MM.1S (cell line): Measurements from ENCODE around the gene MEIS2.

Source experiments
- DNase-seq: peaks from one replicate; pipeline ENCODE4 v3.0.0-alpha.2; 2015
- H2AFZ ChIP-seq: fragments of 300-600 bp; sonication (generic); 2 replicates; pipeline ENCODE4 v1.6.0; 2016; ENCODE audit warnings: antibody characterized with exemption, low read length
- H3F3A ChIP-seq: fragments of 300-600 bp; sonication (generic); 2 replicates; pipeline ENCODE4 v1.6.1; 2016; ENCODE audit warnings: mild to moderate bottlenecking, antibody characterized with exemption, low read length, moderate library complexity, mixed read lengths; ENCODE audit not compliant: insufficient read depth
- H3K27ac ChIP-seq: fragments of 300-600 bp; sonication (generic); 2 replicates; pipeline ENCODE4 v1.5.1; 2016; ENCODE audit warnings: mild to moderate bottlenecking, low read length
- H3K27me3 ChIP-seq: fragments of 300-600 bp; sonication (generic); replicated peaks from 2 replicates; pipeline ENCODE4 v1.6.0; 2016; ENCODE audit warnings: low read length; ENCODE audit not compliant: insufficient read depth
- H3K36me3 ChIP-seq: fragments of 300-600 bp; sonication (generic); replicated peaks from 2 replicates; pipeline ENCODE4 v1.6.1; 2016; ENCODE audit warnings: mild to moderate bottlenecking, low read length, mixed read lengths; ENCODE audit not compliant: insufficient read depth
- H3K4me1 ChIP-seq: fragments of 300-600 bp; sonication (generic); 2 replicates; pipeline ENCODE4 v1.6.1; 2016; ENCODE audit warnings: low read length, mixed read lengths
- H3K4me2 ChIP-seq: fragments of 300-600 bp; sonication (generic); 2 replicates; pipeline ENCODE4 v1.6.0; 2016; ENCODE audit warnings: low read depth, low read length
- H3K4me3 ChIP-seq: fragments of 300-600 bp; sonication (generic); 2 replicates; pipeline ENCODE4 v1.5.1; 2016; ENCODE audit warnings: low read length, mixed read lengths
- H3K79me2 ChIP-seq: fragments of 300-600 bp; sonication (generic); 2 replicates; pipeline ENCODE4 v1.6.1; 2016; ENCODE audit warnings: mixed run types, low read length, mixed read lengths
- H3K9ac ChIP-seq: fragments of 300-600 bp; sonication (generic); 2 replicates; pipeline ENCODE4 v1.6.1; 2016; ENCODE audit warnings: low read length, mixed read lengths
- H3K9me2 ChIP-seq: fragments of 300-600 bp; sonication (generic); replicated peaks from 2 replicates; pipeline ENCODE4 v1.6.1; 2016; ENCODE audit warnings: mild to moderate bottlenecking, low read length, mixed read lengths; ENCODE audit not compliant: insufficient read depth
- H3K9me3 ChIP-seq: fragments of 300-600 bp; sonication (generic); replicated peaks from 2 replicates; pipeline ENCODE4 v1.6.1; 2016; ENCODE audit warnings: mild to moderate bottlenecking, low read length, mixed read lengths; ENCODE audit not compliant: insufficient read depth
- H4K20me1 ChIP-seq: fragments of 300-600 bp; sonication (generic); 2 replicates; pipeline ENCODE4 v1.6.1; 2016; ENCODE audit warnings: mild to moderate bottlenecking, low read length, moderate library complexity, mixed read lengths; ENCODE audit not compliant: insufficient read depth
- EZH2 ChIP-seq: fragments of 300-600 bp; sonication (generic); optimal IDR thresholded peaks from 2 replicates; pipeline ENCODE3; 2017; ENCODE audit warnings: low read depth, mild to moderate bottlenecking, antibody characterized with exemption, low read length, mixed read lengths
- EZH2phosphoT487 ChIP-seq: fragments of 300-600 bp; sonication (generic); IDR thresholded peaks from 2 replicates; pipeline ENCODE4 v1.6.1; 2018; ENCODE audit warnings: antibody characterized with exemption, low read length
- TF ChIP-seq, protein P1 (sequence below): fragments of 300-600 bp; sonication (generic); IDR thresholded peaks from 2 replicates; pipeline ENCODE4 v1.5.1; 2016; ENCODE audit warnings: antibody characterized with exemption, low read length, mixed read lengths

MEIS2 gene

DNA sequence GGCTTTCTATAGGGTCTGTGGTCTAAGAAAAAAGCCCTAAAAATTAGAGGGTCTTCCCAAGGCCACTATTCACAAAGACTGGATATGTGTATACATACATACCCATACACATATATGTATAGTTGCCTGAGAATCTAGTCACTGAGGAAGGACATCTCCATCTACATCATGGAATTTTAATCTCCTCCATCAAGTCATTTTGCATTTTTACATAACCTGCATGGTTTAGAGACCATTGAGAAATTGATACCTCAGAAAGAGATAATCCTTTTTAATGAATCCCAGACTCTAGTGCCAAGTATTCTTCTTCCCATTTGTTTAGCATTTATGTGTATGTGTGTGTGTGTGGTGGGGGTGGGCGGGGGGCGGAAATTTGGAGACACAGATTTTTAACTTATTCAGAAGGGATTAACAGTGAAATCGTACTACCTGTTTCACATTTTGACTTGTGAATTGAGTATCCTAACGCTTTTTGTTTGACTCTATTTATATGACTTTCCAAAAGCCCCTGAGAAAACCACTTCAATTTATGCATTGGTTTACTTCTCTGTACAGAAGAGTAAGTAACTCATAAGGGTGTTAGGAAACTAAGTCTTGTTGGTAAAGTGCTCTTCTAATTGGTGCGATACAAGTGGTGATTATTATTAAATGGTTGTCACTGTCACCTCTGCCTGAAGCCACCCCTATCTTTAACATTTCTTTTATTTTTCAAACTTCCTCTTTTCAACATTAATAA, 166.9 kb downstream of the MEIS2 start:
- Histone ChIP-seq H3K9ac (no peak overlapping the region), H3K4me1 (no peaks in the 10 kb centered on the region), H4K20me1 (no peaks in the 10 kb centered on the region), H2AFZ (no peak overlapping the region), H3K4me2 (no peak overlapping the region), H3K4me3 (no peak overlapping the region), H3K9me3 (no peaks in the 10 kb centered on the region), H3F3A (no peaks in the 10 kb centered on the region), H3K27me3 (no peaks in the 10 kb centered on the region), H3K27ac (no peak overlapping the region), H3K79me2 (no peaks in the 10 kb centered on the region), H3K9me2 (no peaks in the 10 kb centered on the region), H3K36me3 (no peaks in the 10 kb centered on the region)
- DNase-seq: no peak
- no peak for TF ChIP-seq EZH2
- TF ChIP-seq EZH2phosphoT487: no peak
- TF ChIP-seq, protein P1, sequence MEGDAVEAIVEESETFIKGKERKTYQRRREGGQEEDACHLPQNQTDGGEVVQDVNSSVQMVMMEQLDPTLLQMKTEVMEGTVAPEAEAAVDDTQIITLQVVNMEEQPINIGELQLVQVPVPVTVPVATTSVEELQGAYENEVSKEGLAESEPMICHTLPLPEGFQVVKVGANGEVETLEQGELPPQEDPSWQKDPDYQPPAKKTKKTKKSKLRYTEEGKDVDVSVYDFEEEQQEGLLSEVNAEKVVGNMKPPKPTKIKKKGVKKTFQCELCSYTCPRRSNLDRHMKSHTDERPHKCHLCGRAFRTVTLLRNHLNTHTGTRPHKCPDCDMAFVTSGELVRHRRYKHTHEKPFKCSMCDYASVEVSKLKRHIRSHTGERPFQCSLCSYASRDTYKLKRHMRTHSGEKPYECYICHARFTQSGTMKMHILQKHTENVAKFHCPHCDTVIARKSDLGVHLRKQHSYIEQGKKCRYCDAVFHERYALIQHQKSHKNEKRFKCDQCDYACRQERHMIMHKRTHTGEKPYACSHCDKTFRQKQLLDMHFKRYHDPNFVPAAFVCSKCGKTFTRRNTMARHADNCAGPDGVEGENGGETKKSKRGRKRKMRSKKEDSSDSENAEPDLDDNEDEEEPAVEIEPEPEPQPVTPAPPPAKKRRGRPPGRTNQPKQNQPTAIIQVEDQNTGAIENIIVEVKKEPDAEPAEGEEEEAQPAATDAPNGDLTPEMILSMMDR: no peak

DNA sequence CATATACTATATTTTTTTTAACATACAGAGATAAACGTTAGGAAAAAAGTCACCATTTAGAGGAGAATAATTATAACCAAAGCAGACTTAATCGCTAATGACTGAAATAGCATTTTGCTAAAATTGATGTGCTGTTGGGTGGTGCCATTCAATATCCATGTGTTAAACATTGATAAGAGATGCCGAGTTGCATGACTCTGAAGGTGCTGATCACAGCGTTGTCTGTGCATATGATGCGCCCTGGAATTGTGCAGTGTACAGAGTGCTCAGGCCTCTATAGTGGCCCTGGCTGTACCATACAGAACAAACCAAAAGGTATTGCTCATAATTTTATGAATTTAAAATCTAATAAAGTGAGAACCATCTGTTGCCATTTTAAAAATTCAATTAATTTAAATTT, 168.3 kb downstream of the MEIS2 start:
- Histone ChIP-seq H4K20me1 (no peaks in the 10 kb centered on the region), H3F3A (no peaks in the 10 kb centered on the region), H3K9me2 (no peaks in the 10 kb centered on the region), H3K9ac (no peak overlapping the region), H3K4me3 (no peak overlapping the region), H3K9me3 (no peaks in the 10 kb centered on the region), H3K27ac (no peak overlapping the region), H3K79me2 (no peaks in the 10 kb centered on the region), H2AFZ (no peak overlapping the region), H3K27me3 (no peaks in the 10 kb centered on the region), H3K36me3 (no peaks in the 10 kb centered on the region), H3K4me2 (no peak overlapping the region), H3K4me1 (no peaks in the 10 kb centered on the region)
- no peak for TF ChIP-seq EZH2phosphoT487
- TF ChIP-seq EZH2: no peak
- TF ChIP-seq, protein P1: no peak
- no peak for DNase-seq

DNA sequence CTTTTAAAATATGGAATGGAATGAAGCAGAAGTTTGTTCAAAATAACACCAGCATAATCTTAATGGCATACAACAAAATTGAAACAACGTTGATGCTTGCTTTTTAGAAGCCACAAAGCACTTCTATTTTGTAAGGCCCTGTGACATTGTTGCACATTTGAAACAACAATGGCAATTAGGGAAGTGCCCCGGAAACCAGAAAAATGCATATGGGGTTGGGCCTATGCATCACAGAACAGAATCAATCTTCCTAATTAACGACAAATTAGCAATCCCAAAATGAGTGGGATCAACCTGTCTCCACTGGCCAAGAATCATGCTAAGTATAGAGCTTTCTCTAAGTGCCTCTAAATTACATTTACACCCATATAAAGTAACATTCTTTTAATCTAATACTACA, 168.9 kb downstream of the MEIS2 start:
- Histone ChIP-seq H3K4me3 (no peak overlapping the region), H3K27me3 (no peaks in the 10 kb centered on the region), H3K36me3 (no peaks in the 10 kb centered on the region), H3K27ac (no peak overlapping the region), H4K20me1 (no peaks in the 10 kb centered on the region), H3K9ac (no peak overlapping the region), H2AFZ (no peak overlapping the region), H3K4me2 (no peak overlapping the region), H3K9me3 (no peaks in the 10 kb centered on the region), H3K4me1 (no peaks in the 10 kb centered on the region), H3F3A (no peaks in the 10 kb centered on the region), H3K79me2 (no peaks in the 10 kb centered on the region), H3K9me2 (no peaks in the 10 kb centered on the region)
- no peak for TF ChIP-seq EZH2
- no peak for TF ChIP-seq EZH2phosphoT487
- TF ChIP-seq, protein P1: no peak
- no peak for DNase-seq
